ENCODE measurements around the gene SMCO2. TPM values are rescaled to one million over a fixed set of nuclear protein-coding genes. Genes with fewer than 3 reads are reported as not detected.

The SMCO2 gene
- total and polyA plus RNA-seq, 9 of the 15 experiments (the other 6 are each of a cell fraction or from before 2014, with no cell fraction given): not detected

- TF ChIP-seq, protein P1, sequence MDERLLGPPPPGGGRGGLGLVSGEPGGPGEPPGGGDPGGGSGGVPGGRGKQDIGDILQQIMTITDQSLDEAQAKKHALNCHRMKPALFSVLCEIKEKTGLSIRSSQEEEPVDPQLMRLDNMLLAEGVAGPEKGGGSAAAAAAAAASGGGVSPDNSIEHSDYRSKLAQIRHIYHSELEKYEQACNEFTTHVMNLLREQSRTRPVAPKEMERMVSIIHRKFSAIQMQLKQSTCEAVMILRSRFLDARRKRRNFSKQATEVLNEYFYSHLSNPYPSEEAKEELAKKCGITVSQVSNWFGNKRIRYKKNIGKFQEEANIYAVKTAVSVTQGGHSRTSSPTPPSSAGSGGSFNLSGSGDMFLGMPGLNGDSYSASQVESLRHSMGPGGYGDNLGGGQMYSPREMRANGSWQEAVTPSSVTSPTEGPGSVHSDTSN (CRISPR knock-in tag; IDR thresholded peaks at IDR 0.05; ENCODE audit: low read depth): peak; percentile 81
- TF ChIP-seq, protein P1 (tag; conservative IDR thresholded peaks at IDR 0.05; ENCODE audit: low read depth): peak; percentile 98
- TF ChIP-seq ZNF253 (CRISPR knock-in tag; conservative IDR thresholded peaks at IDR 0.05) (no peak), ZNF133 (CRISPR knock-in tag; IDR thresholded peaks at IDR 0.05) (no peak), ZNF668 (CRISPR knock-in tag; IDR thresholded peaks at IDR 0.05) (no peak), ZNF184 (CRISPR knock-in tag; IDR thresholded peaks at IDR 0.05) (no peak), FOS (IDR thresholded peaks at IDR 0.05; ENCODE audit: extremely low read depth, insufficient read length) (peak; percentile 91), SPI1 (IDR thresholded peaks at IDR 0.05; ENCODE audit: borderline replicate concordance, low read depth, low read length) (peak; percentile 54; the same call in 1 of the 2 replicates), RB1 (IDR thresholded peaks at IDR 0.05; ENCODE audit: low read depth) (no peak), GATAD2B (IDR thresholded peaks at IDR 0.05; ENCODE audit: borderline replicate concordance) (no peak), ZNF224 (CRISPR knock-in tag; IDR thresholded peaks at IDR 0.05) (no peak), KDM5B (IDR thresholded peaks at IDR 0.05; ENCODE audit: insufficient replicate concordance, low read depth, low read length) (peak; percentile 32), CHD1 (IDR thresholded peaks at IDR 0.05; ENCODE audit: low read length) (no peak), GABPB1 (CRISPR knock-in tag; IDR thresholded peaks at IDR 0.05) (no peak), SMARCC2 (IDR thresholded peaks at IDR 0.05; ENCODE audit: low read depth) (no peak), TBP (optimal IDR thresholded peaks at IDR 0.05; ENCODE audit: low read depth, low read length) (no peak), ZNF3 (CRISPR knock-in tag; IDR thresholded peaks at IDR 0.05) (no peak), ARHGAP35 (IDR thresholded peaks at IDR 0.05; ENCODE audit: partially characterized antibody) (no peak), SNAPC5 (CRISPR knock-in tag; IDR thresholded peaks at IDR 0.05) (no peak), MCM5 (IDR thresholded peaks at IDR 0.05; ENCODE audit: low read depth) (no peak), EWSR1 (IDR thresholded peaks at IDR 0.05; ENCODE audit: borderline replicate concordance, low read depth, partially characterized antibody) (no peak), ZNF431 (CRISPR knock-in tag; IDR thresholded peaks at IDR 0.05) (no peak), SNRNP70 (optimal IDR thresholded peaks at IDR 0.05; ENCODE audit: low read depth, low read length) (no peak)
- TF ChIP-seq, protein P2, sequence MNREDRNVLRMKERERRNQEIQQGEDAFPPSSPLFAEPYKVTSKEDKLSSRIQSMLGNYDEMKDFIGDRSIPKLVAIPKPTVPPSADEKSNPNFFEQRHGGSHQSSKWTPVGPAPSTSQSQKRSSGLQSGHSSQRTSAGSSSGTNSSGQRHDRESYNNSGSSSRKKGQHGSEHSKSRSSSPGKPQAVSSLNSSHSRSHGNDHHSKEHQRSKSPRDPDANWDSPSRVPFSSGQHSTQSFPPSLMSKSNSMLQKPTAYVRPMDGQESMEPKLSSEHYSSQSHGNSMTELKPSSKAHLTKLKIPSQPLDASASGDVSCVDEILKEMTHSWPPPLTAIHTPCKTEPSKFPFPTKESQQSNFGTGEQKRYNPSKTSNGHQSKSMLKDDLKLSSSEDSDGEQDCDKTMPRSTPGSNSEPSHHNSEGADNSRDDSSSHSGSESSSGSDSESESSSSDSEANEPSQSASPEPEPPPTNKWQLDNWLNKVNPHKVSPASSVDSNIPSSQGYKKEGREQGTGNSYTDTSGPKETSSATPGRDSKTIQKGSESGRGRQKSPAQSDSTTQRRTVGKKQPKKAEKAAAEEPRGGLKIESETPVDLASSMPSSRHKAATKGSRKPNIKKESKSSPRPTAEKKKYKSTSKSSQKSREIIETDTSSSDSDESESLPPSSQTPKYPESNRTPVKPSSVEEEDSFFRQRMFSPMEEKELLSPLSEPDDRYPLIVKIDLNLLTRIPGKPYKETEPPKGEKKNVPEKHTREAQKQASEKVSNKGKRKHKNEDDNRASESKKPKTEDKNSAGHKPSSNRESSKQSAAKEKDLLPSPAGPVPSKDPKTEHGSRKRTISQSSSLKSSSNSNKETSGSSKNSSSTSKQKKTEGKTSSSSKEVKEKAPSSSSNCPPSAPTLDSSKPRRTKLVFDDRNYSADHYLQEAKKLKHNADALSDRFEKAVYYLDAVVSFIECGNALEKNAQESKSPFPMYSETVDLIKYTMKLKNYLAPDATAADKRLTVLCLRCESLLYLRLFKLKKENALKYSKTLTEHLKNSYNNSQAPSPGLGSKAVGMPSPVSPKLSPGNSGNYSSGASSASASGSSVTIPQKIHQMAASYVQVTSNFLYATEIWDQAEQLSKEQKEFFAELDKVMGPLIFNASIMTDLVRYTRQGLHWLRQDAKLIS (CRISPR knock-in tag; IDR thresholded peaks at IDR 0.05): no peak
Observed at GRCh38 chr12:27523642-27524493, 77.3 kb downstream of the SMCO2 start, which contains the start of gene PPFIBP1 (continued).

Measured in K562 (cell line).